PC-9 (cell line): Measurements from ENCODE around the gene TMEM238L. TPM values are rescaled to one million over a fixed set of nuclear protein-coding genes. Genes with fewer than 3 reads are reported as not detected.

Experiments
- BruUV-seq: library from RNA; stranded (reverse); fragments of 400-500 nt; replicated peaks from 2 replicates; lab custom pipeline; 2021; lab: Mats Ljungman, UMichigan
- CTCF ChIA-PET: fragments of 300-600 bp; sonication (Branson Sonifier 250); formaldehyde crosslinking; loops from one replicate; lab custom pipeline; 2022; ENCODE audit warnings: antibody characterized with exemption; lab: Charles Lee
- POLR2A ChIA-PET: fragments of 300-600 bp; sonication (Branson Sonifier 250); formaldehyde crosslinking; loops from one replicate; lab custom pipeline; 2022; ENCODE audit warnings: antibody characterized with exemption; ENCODE audit not compliant: unreplicated experiment; lab: Charles Lee
- DNase-seq, 2 experiments: peaks; one replicate each; pipeline versions ENCODE4 v3.0.0 to v3.0.0-alpha.2; 2015 to 2022; ENCODE audit warnings: mixed read lengths in 1 of 2
- H2AFZ ChIP-seq: fragments of 200-600 bp; sonication (generic); 2 replicates; pipeline ENCODE4 v1.8.1; 2017; ENCODE audit warnings: antibody characterized with exemption
- H3F3A ChIP-seq: fragments of 200-600 bp; sonication (generic); 2 replicates; pipeline ENCODE4 v1.8.1; 2017; ENCODE audit warnings: antibody characterized with exemption, mild to moderate bottlenecking, low read depth; ENCODE audit not compliant: insufficient read depth
- H3K27ac ChIP-seq: fragments of 200-600 bp; sonication (generic); 2 replicates; pipeline ENCODE4 v1.6.1; 2016; ENCODE audit warnings: mixed run types
- H3K27me3 ChIP-seq: fragments of 200-600 bp; sonication (generic); 2 replicates; pipeline ENCODE4 v1.6.1; 2016; ENCODE audit warnings: low read depth, mixed run types; ENCODE audit not compliant: insufficient read depth
- H3K36me3 ChIP-seq: fragments of 200-600 bp; sonication (generic); 2 replicates; pipeline ENCODE4 v1.6.1; 2016; ENCODE audit warnings: low read depth, mixed run types
- H3K4me1 ChIP-seq: fragments of 200-600 bp; sonication (generic); replicated peaks from 2 replicates; pipeline ENCODE4 v1.6.1; 2016; ENCODE audit warnings: mixed run types; ENCODE audit not compliant: insufficient read depth
- H3K4me2 ChIP-seq: fragments of 200-600 bp; sonication (generic); 2 replicates; pipeline ENCODE4 v1.6.1; 2017; ENCODE audit warnings: mixed run types
- H3K4me3 ChIP-seq: fragments of 200-600 bp; sonication (generic); 2 replicates; pipeline ENCODE4 v1.6.1; 2016; ENCODE audit warnings: mixed run types
- H3K79me2 ChIP-seq: fragments of 200-600 bp; sonication (generic); 2 replicates; pipeline ENCODE4 v1.6.1; 2017; ENCODE audit warnings: low read depth, mixed run types
- H3K9me2 ChIP-seq: fragments of 200-600 bp; sonication (generic); 2 replicates; pipeline ENCODE4 v1.8.1; 2017; ENCODE audit warnings: mild to moderate bottlenecking; ENCODE audit not compliant: insufficient read depth
- H3K9me3 ChIP-seq: fragments of 200-600 bp; sonication (generic); 2 replicates; pipeline ENCODE4 v1.8.1; 2016; ENCODE audit warnings: low read depth; ENCODE audit not compliant: insufficient read depth
- H4K20me1 ChIP-seq: fragments of 200-600 bp; sonication (generic); 2 replicates; pipeline ENCODE4 v1.8.1; 2017; ENCODE audit not compliant: insufficient read depth
- CTCF ChIP-seq: fragments of 200-600 bp; sonication (generic); conservative IDR thresholded peaks from 2 replicates; pipeline ENCODE4 v1.6.1; 2017; ENCODE audit warnings: mixed run types, antibody characterized with exemption, mild to moderate bottlenecking, moderate library complexity
- EZH2 ChIP-seq: fragments of 200-600 bp; sonication (generic); IDR thresholded peaks from 2 replicates; pipeline ENCODE4 v1.8.0; 2017; ENCODE audit warnings: antibody characterized with exemption, low read depth
- intact Hi-C: fragments of 100-400 bp; cut with micrococcal nuclease; formaldehyde crosslinking; loops from one replicate; pipeline ENCODE4 v1.10.0; 2022; ENCODE audit not compliant: unreplicated experiment
- total RNA-seq: library from RNA; stranded (reverse); gene quantifications from 2 replicates; pipeline ENCODE4 v1.2.3, GENCODE V29; 2021

TMEM238L gene
- total RNA-seq, 1 experiment from 2014 or later, result not detected

- Histone ChIP-seq H3K36me3 (no peaks in the 10 kb centered on the region), H3K4me2 (no peak overlapping the region), H3K9me2 (no peaks in the 10 kb centered on the region), H4K20me1 (no peaks in the 10 kb centered on the region), H3K27me3 (no peaks in the 10 kb centered on the region), H3K9me3 (no peaks in the 10 kb centered on the region), H2AFZ (no peak overlapping the region), H3F3A (no peaks in the 10 kb centered on the region), H3K79me2 (no peaks in the 10 kb centered on the region), H3K4me1 (no peaks in the 10 kb centered on the region), H3K4me3 (no peak overlapping the region), H3K27ac (no peak overlapping the region)
- no peak for DNase-seq
- ChIA-PET CTCF (no interaction called here), POLR2A (no interaction called here)
- TF ChIP-seq CTCF, result no peak
- intact Hi-C loops, result no loop called here
- no TSS peak for BruUV-seq
These were observed 14.1 kb downstream of the TMEM238L start for GRCh38 chr17:10789694-10790271.

GRCh38 chr17:10787306-10788045 lies 16.4 kb downstream of the TMEM238L start:
- CTCF ChIA-PET, result no interaction called here
- no peaks in the 10 kb centered on the region for H4K20me1 ChIP-seq
- H3K4me3 ChIP-seq, result no peak overlapping the region
- H3K9me2 ChIP-seq, result no peaks in the 10 kb centered on the region
- H3K9me3 ChIP-seq, result no peaks in the 10 kb centered on the region
- POLR2A ChIA-PET, result no interaction called here
- no peak for DNase-seq
- H3K27me3 ChIP-seq, result no peaks in the 10 kb centered on the region
- H3K27ac ChIP-seq, result no peak overlapping the region
- H3F3A ChIP-seq, result no peaks in the 10 kb centered on the region
- no peaks in the 10 kb centered on the region for H3K79me2 ChIP-seq
- no peak overlapping the region for H3K4me2 ChIP-seq
- H3K36me3 ChIP-seq, result no peaks in the 10 kb centered on the region
- no peak overlapping the region for H2AFZ ChIP-seq
- no TSS peak for BruUV-seq
- TF ChIP-seq EZH2 (no peak), CTCF (no peak)
- no peaks in the 10 kb centered on the region for H3K4me1 ChIP-seq
- intact Hi-C loops, result no loop called here

- Histone ChIP-seq H3K27ac (no peak overlapping the region), H3K9me3 (no peaks in the 10 kb centered on the region), H3K27me3 (no peaks in the 10 kb centered on the region), H4K20me1 (no peaks in the 10 kb centered on the region), H2AFZ (no peak overlapping the region), H3K4me3 (no peak overlapping the region), H3K36me3 (no peaks in the 10 kb centered on the region), H3K4me1 (no peaks in the 10 kb centered on the region), H3K79me2 (no peaks in the 10 kb centered on the region), H3F3A (no peaks in the 10 kb centered on the region), H3K4me2 (no peak overlapping the region), H3K9me2 (no peaks in the 10 kb centered on the region)
- DNase-seq, result no peak
- intact Hi-C loops, result no loop called here
- ChIA-PET CTCF (interaction anchor here (0.7 kb wide), 2 partner anchors 55 to 1764 kb away, joined by 4 to 6 read pairs; no protein-coding TSS in a partner anchor), POLR2A (no interaction called here)
- no TSS peak for BruUV-seq
- TF ChIP-seq EZH2 (no peak), CTCF (no peak)
These were observed 18.6 kb downstream of the TMEM238L start for GRCh38 chr17:10785295-10785694.
